HL-60 (cell line): ENCODE measurements around the gene PBXIP1.

Experiments
- CTCF ChIP-seq: IDR thresholded peaks from one replicate; pipeline ENCODE4 v1.5.1; 2011; ENCODE audit warnings: low read length, control low read depth, inconsistent platforms; ENCODE audit not compliant: insufficient read depth
- GABPA ChIP-seq: IDR thresholded peaks from 2 replicates; pipeline ENCODE4 v1.6.1; 2012; ENCODE audit warnings: low read depth
- POLR2AphosphoS5 ChIP-seq: IDR thresholded peaks from 2 replicates; pipeline ENCODE4 v1.6.1; 2012; ENCODE audit warnings: low read depth
- REST ChIP-seq: IDR thresholded peaks from 2 replicates; pipeline ENCODE4 v1.6.1; 2012; ENCODE audit warnings: low read depth; ENCODE audit not compliant: insufficient replicate concordance
- SPI1 ChIP-seq: IDR thresholded peaks from 2 replicates; pipeline ENCODE4 v1.6.1; 2012; ENCODE audit warnings: low read depth, mild to moderate bottlenecking, borderline replicate concordance

DNA sequence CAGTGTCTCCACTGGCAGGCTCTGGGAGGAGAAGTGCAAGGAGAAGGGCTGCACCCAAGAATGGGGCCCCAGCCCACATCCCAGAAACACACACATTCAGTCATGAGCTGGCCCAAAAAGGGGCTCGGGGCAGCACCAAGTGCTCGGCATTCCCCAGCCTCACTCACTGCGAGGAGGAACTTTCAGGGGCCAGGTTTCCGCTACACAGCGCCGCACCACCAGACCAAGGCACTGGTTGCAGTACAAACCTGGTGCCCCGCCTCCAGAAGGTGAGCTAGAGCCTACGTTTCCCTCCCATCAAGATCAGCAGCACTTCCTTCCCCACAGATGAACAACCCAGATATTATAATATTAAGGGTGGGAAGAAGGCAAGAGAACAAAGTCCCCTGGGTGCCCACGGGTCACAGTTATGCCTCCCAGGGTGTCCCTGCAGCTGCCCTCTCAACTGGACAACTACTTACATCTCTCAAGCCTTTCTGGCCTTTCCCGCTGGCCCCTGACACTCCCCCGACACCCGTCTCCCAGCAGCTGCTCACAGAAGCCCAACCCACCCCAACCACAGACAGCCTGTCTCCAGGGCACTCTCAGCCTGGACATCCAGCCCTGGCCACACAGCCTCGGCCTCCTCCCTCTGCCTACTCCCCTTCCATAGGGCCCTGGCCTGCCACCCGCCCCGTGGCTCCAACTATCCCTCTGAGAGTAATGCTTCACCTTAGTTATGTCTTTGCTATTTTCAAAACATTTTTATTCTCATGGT lies 3.8 kb downstream of the PBXIP1 start:
- no peak for TF ChIP-seq CTCF
- no peak for TF ChIP-seq GABPA
- TF ChIP-seq REST: no peak
- no peak for TF ChIP-seq POLR2AphosphoS5
- no peak for TF ChIP-seq SPI1
